ENCODE results near the gene CRIP3. TPM values are rescaled to one million over a fixed set of nuclear protein-coding genes. Genes with fewer than 3 reads are reported as not detected.

The CRIP3 gene
- total and polyA plus RNA-seq, 2 donors (not counting 3 experiments of a cell fraction or from before 2014, with no cell fraction given), result not detected

DNA sequence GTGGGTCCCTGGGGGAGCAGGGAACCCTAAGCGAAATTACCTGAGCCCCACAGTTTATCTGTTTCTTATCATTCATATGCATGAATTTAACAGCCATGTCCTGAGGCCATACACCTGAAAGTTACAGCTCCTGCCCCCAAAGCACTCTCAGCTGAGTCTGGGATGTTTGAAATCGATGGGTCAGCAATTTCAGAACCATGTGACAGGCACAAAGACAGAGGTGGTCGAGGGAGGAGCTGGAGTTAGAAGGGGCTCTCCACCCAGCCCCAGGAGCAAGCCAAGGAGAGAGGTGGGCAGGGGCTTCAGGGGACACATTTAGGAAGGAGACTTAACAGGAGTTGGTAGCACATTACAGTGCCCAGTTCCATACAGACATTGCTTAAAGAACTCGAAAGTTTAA is 50.4 kb downstream of the CRIP3 start:
- BruUV-seq (replicated peaks), result no TSS peak
- dilution Hi-C loops (cut with MboI; ENCODE audit: extremely low pct_ligation_motif_present, low sequenced_read_pairs), result no loop called here
- FAIRE-seq, result no peak

More for the DNA sequence above, 50.4 kb downstream of the CRIP3 start:
- Histone ChIP-seq H3K4me1 (ENCODE audit: control insufficient read depth, extremely low read depth, insufficient read depth, low read length) (no peaks in the 10 kb centered on the region), H3K9me1 (replicated peaks; ENCODE audit: control insufficient read depth, extremely low read depth, insufficient read depth, low read length) (no peaks in the 10 kb centered on the region), H3K79me2 (ENCODE audit: control insufficient read depth, insufficient read depth, low read length) (no peaks in the 10 kb centered on the region), H3K27ac (ENCODE audit: insufficient read depth, low read depth, low read length) (no peak overlapping the region), H3K9me3 (replicated peaks; ENCODE audit: control insufficient read depth, insufficient read depth, low read length) (no peaks in the 10 kb centered on the region), H3K4me2 (ENCODE audit: insufficient read depth, low read length) (no peak overlapping the region), H3K36me3 (ENCODE audit: control insufficient read depth in 2 of 2, extremely low read depth in 1 of 2, insufficient read depth in 2 of 2, low read length in 2 of 2) (no peaks in the 10 kb centered on the region), H4K20me1 (replicated peaks; ENCODE audit: control insufficient read depth, extremely low read depth, insufficient read depth, low read length) (no peaks in the 10 kb centered on the region), H2AFZ (ENCODE audit: low read depth, low read length) (no peak overlapping the region), H3K9ac (replicated peaks; ENCODE audit: extremely low read depth, insufficient read depth, low read length) (no peak overlapping the region), H3K27me3 (ENCODE audit: control insufficient read depth in 2 of 2, insufficient read depth in 2 of 2, low read length in 2 of 2) (no peaks in the 10 kb centered on the region), H3K4me3 (replicated peaks in 1 of 3; ENCODE audit: insufficient read depth in 1 of 3, low read depth in 1 of 3, low read length in 3 of 3) (no peak overlapping the region)
- TF ChIP-seq FOS (IDR thresholded peaks at IDR 0.05; ENCODE audit: borderline replicate concordance, insufficient read depth, low read length), result no peak
- no peak for TF ChIP-seq EZH2 (IDR thresholded peaks at IDR 0.05; ENCODE audit: borderline replicate concordance, low read depth, low read length, severe bottlenecking)
- TF ChIP-seq, protein P1, sequence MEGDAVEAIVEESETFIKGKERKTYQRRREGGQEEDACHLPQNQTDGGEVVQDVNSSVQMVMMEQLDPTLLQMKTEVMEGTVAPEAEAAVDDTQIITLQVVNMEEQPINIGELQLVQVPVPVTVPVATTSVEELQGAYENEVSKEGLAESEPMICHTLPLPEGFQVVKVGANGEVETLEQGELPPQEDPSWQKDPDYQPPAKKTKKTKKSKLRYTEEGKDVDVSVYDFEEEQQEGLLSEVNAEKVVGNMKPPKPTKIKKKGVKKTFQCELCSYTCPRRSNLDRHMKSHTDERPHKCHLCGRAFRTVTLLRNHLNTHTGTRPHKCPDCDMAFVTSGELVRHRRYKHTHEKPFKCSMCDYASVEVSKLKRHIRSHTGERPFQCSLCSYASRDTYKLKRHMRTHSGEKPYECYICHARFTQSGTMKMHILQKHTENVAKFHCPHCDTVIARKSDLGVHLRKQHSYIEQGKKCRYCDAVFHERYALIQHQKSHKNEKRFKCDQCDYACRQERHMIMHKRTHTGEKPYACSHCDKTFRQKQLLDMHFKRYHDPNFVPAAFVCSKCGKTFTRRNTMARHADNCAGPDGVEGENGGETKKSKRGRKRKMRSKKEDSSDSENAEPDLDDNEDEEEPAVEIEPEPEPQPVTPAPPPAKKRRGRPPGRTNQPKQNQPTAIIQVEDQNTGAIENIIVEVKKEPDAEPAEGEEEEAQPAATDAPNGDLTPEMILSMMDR (IDR thresholded peaks at IDR 0.05; ENCODE audit: extremely low read depth in 1 of 2, insufficient read depth in 1 of 2, low read depth in 1 of 2, low read length in 2 of 2), result no peak
- TF ChIP-seq POLR2AphosphoS5 (IDR thresholded peaks at IDR 0.05; ENCODE audit: insufficient read depth, low read depth, low read length), result no peak
- no peak for TF ChIP-seq POLR2A (IDR thresholded peaks at IDR 0.05; ENCODE audit: low read depth, low read length)
- TF ChIP-seq, protein P2, sequence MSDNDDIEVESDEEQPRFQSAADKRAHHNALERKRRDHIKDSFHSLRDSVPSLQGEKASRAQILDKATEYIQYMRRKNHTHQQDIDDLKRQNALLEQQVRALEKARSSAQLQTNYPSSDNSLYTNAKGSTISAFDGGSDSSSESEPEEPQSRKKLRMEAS (IDR thresholded peaks at IDR 0.05; ENCODE audit: insufficient read depth, insufficient read length), result no peak
- no peak for TF ChIP-seq GATA2 (IDR thresholded peaks at IDR 0.05; ENCODE audit: insufficient read depth, insufficient read length, low read depth, low read length)
- TF ChIP-seq MYC (IDR thresholded peaks at IDR 0.05; ENCODE audit: low read depth, low read length), result no peak
- no peak for TF ChIP-seq JUN (IDR thresholded peaks at IDR 0.05; ENCODE audit: borderline replicate concordance, insufficient read depth, insufficient read length, low read depth)
- DNase-seq (ENCODE audit: low read depth, low spot score), result no peak
- ChIA-PET POLR2A (no interaction called here), CTCF (no interaction called here)
- intact Hi-C loops (cut with micrococcal nuclease), result no loop called here
